ENCODE measurements around the gene HSF4. TPM values are rescaled to one million over a fixed set of nuclear protein-coding genes. Genes with fewer than 3 reads are reported as not detected.

Gene HSF4, protein sequence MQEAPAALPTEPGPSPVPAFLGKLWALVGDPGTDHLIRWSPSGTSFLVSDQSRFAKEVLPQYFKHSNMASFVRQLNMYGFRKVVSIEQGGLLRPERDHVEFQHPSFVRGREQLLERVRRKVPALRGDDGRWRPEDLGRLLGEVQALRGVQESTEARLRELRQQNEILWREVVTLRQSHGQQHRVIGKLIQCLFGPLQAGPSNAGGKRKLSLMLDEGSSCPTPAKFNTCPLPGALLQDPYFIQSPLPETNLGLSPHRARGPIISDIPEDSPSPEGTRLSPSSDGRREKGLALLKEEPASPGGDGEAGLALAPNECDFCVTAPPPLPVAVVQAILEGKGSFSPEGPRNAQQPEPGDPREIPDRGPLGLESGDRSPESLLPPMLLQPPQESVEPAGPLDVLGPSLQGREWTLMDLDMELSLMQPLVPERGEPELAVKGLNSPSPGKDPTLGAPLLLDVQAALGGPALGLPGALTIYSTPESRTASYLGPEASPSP
- total RNA-seq = 5.8 and 8.5 TPM in 2 replicates

DNA sequence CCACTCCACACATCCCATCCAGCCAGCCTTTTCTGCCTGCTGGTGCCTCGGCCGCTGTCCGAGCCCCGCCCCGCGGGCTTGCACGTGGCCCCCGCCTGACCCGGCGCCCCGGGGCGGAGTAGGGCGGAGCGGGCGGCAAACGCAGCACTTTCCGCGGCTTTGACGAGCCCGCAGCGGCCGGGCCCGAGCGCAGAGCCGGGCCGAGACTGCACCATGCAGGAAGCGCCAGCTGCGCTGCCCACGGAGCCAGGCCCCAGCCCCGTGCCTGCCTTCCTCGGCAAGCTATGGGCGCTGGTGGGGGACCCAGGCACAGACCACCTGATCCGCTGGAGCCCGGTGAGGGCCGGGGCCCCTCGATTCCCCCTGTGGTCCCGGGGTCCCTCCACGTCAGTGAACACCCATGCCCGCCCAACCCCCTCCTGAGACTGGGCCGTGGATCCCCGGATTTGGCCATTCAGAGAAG, at the start of gene HSF4:
TSS of gene HSF4 (plus strand) at position 147 of the 463 bp plus-strand sequence. CDS start at position 214, 67 bp downstream.
- Histone ChIP-seq H3K36me3 (ENCODE audit: insufficient read depth, low read length) (no peaks in the 10 kb centered on the region), H3K4me2 (ENCODE audit: insufficient read depth, low read length) (peak within 1 kb of the TSS; percentile 57), H3K9me3 (ENCODE audit: low read depth, low read length) (no peaks in the 10 kb centered on the region), H3K4me1 (ENCODE audit: insufficient read depth, low read length) (peaks cover 21% of the 10 kb centered on the region), H3K27me3 (ENCODE audit: insufficient read depth, low read length) (peaks cover 34% of the 10 kb centered on the region), H3K79me2 (ENCODE audit: insufficient read depth, low read length) (no peaks in the 10 kb centered on the region), H3K27ac (ENCODE audit: low read depth, low read length) (no peak within 1 kb of the TSS), H3K4me3 (ENCODE audit: insufficient read depth, low read length) (peak within 1 kb of the TSS; percentile 37), H4K20me1 (ENCODE audit: insufficient read depth, low read length) (peaks cover 20% of the 10 kb centered on the region), H2AFZ (ENCODE audit: low read length) (no peak within 1 kb of the TSS)
- TF ChIP-seq, protein P1, sequence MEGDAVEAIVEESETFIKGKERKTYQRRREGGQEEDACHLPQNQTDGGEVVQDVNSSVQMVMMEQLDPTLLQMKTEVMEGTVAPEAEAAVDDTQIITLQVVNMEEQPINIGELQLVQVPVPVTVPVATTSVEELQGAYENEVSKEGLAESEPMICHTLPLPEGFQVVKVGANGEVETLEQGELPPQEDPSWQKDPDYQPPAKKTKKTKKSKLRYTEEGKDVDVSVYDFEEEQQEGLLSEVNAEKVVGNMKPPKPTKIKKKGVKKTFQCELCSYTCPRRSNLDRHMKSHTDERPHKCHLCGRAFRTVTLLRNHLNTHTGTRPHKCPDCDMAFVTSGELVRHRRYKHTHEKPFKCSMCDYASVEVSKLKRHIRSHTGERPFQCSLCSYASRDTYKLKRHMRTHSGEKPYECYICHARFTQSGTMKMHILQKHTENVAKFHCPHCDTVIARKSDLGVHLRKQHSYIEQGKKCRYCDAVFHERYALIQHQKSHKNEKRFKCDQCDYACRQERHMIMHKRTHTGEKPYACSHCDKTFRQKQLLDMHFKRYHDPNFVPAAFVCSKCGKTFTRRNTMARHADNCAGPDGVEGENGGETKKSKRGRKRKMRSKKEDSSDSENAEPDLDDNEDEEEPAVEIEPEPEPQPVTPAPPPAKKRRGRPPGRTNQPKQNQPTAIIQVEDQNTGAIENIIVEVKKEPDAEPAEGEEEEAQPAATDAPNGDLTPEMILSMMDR (IDR thresholded peaks at IDR 0.05; ENCODE audit: extremely low read depth, low read depth, low read length) = no peak
- peak; percentile 97 for DNase-seq (ENCODE audit: insufficient read length, low spot score, missing footprints)

DNA sequence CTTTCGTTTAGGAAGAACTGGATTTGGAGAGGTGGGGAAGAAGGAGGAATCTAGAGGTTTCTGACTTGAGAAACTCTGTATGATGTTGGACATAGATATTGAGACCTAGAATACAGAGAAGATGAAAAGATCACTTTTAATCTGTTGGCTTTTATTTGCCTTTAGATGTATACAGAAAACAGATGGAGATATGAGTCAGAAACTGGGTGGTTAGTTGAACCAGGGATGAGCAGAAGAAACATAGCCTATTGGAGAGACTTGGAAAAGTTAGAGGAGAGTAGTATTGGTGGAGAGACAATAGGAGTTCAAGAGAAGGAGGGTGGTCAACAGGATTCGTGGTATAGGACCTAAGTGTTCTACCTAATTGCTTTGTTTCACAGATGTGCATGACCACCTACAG, 49.8 kb upstream of the HSF4 start:
- peaks cover 7% of the 10 kb centered on the region for H4K20me1 ChIP-seq (ENCODE audit: insufficient read depth, low read length)
- peak overlapping the region; percentile 49 for H3K4me2 ChIP-seq (ENCODE audit: insufficient read depth, low read length)
- H3K4me3 ChIP-seq (ENCODE audit: insufficient read depth, low read length) = no peak overlapping the region
- peaks cover 12% of the 10 kb centered on the region for H3K36me3 ChIP-seq (ENCODE audit: insufficient read depth, low read length)
- H3K4me1 ChIP-seq (ENCODE audit: insufficient read depth, low read length) = peaks cover 33% of the 10 kb centered on the region
- H3K27me3 ChIP-seq (ENCODE audit: insufficient read depth, low read length) = no peaks in the 10 kb centered on the region
- H3K27ac ChIP-seq (ENCODE audit: low read depth, low read length) = peak overlapping the region; percentile 89
- DNase-seq (ENCODE audit: insufficient read length, low spot score, missing footprints) = no peak
- peaks cover 86% of the 10 kb centered on the region for H3K79me2 ChIP-seq (ENCODE audit: insufficient read depth, low read length)
- TF ChIP-seq, protein P1 (IDR thresholded peaks at IDR 0.05; ENCODE audit: extremely low read depth, low read depth, low read length) = no peak
- H3K9me3 ChIP-seq (ENCODE audit: low read depth, low read length) = no peaks in the 10 kb centered on the region
- no peak overlapping the region for H2AFZ ChIP-seq (ENCODE audit: low read length)

DNA sequence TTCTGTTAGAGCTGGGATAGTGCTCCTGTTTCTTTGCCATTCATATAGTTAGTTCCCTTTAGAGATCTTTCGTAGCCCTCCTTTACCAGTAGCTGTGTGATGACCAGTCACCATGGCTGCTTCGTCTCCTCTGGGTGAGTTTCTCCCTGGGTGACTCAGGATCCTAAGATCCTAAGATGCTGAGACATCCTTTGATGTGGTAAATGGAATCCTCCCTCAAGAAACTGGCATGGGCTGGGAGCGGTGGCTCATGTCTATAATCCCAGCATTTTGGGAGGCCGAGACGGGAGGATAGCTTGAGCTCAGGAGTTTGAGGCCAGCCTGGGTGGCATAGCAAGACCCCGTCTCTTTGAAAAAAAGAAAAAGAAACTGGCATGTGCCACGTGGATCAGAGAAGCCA, 48.9 kb upstream of the HSF4 start:
- H3K9me3 ChIP-seq (ENCODE audit: low read depth, low read length) = no peaks in the 10 kb centered on the region
- no peak overlapping the region for H3K4me3 ChIP-seq (ENCODE audit: insufficient read depth, low read length)
- TF ChIP-seq, protein P1 (IDR thresholded peaks at IDR 0.05; ENCODE audit: extremely low read depth, low read depth, low read length) = no peak
- peak overlapping the region; percentile 49 for H3K4me2 ChIP-seq (ENCODE audit: insufficient read depth, low read length)
- H3K27ac ChIP-seq (ENCODE audit: low read depth, low read length) = peak overlapping the region; percentile 89
- H4K20me1 ChIP-seq (ENCODE audit: insufficient read depth, low read length) = peaks cover 10% of the 10 kb centered on the region
- no peaks in the 10 kb centered on the region for H3K27me3 ChIP-seq (ENCODE audit: insufficient read depth, low read length)
- peaks cover 28% of the 10 kb centered on the region for H3K4me1 ChIP-seq (ENCODE audit: insufficient read depth, low read length)
- peak; percentile 98 for DNase-seq (ENCODE audit: insufficient read length, low spot score, missing footprints)
- H3K36me3 ChIP-seq (ENCODE audit: insufficient read depth, low read length) = peaks cover 19% of the 10 kb centered on the region
- peaks cover 86% of the 10 kb centered on the region for H3K79me2 ChIP-seq (ENCODE audit: insufficient read depth, low read length)
- H2AFZ ChIP-seq (ENCODE audit: low read length) = no peak overlapping the region

Measured in osteoblast (primary cell).